ENCODE data around the gene CAMK2A. TPM values are rescaled to one million over a fixed set of nuclear protein-coding genes. Genes with fewer than 3 reads are reported as not detected.

CAMK2A gene
- total RNA-seq, 1 experiment from 2014 or later: 0.33 TPM

DNA sequence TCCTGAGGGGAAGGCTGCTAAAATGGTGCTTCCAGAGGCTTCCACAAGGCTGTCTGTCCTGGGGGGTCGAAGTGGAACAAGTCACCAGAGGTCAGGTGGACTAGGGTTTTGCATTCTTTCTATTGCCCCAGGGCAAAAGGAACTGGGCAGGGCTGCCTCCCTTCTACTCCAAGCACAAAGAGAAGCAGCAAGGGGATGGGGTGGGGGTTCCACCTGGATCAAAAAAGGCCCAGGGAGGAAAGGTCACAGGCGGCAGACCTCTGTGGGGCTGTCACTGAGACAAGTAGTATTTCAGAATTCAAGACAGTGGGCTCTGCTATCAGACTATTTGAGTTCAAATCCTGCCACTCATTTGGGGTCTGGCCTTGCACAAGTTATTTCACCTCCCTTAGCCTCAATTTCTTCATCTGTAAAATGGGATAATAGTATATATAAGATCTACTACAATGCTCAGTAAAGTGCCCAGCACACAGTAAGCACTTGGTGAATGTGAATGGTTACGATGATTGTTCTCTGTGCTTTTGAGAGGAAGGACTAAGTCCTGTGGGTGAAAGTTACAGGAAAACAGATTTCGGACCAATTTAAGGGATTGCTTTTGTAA lies 15.0 kb upstream of the CAMK2A start:
- Histone ChIP-seq H4K91ac (ENCODE audit: insufficient read length, low read depth, low read length) (no peak overlapping the region), H2BK120ac (ENCODE audit: low read depth, low read length, poor library complexity, severe bottlenecking) (no peak overlapping the region), H3K4ac (ENCODE audit: low read depth, low read length) (no peak overlapping the region), H3K79me2 (ENCODE audit: insufficient read depth, low read length) (no peaks in the 10 kb centered on the region), H4K20me1 (ENCODE audit: control insufficient read depth, insufficient read depth, insufficient read length) (no peaks in the 10 kb centered on the region), H3K23me2 (ENCODE audit: insufficient read length, low read depth, low read length, poor library complexity, severe bottlenecking) (peaks cover 12% of the 10 kb centered on the region), H4K5ac (ENCODE audit: insufficient read length, low read depth, low read length) (no peak overlapping the region), H4K8ac (replicated peaks; ENCODE audit: insufficient read length, low read depth, low read length) (no peak overlapping the region), H3K23ac (ENCODE audit: insufficient read length, low read depth, low read length) (no peak overlapping the region), H3K27ac (ENCODE audit: insufficient read length, low read depth, low read length) (no peak overlapping the region), H3K18ac (ENCODE audit: insufficient read length, low read depth, low read length) (no peak overlapping the region), H3T11ph (ENCODE audit: low read length) (no peak overlapping the region), H3K79me1 (ENCODE audit: insufficient read depth, low read depth, low read length, poor library complexity, severe bottlenecking) (no peaks in the 10 kb centered on the region), H2BK12ac (ENCODE audit: insufficient read length, low read depth, low read length) (no peak overlapping the region), H3K4me1 (ENCODE audit: insufficient read depth, low read length) (peaks cover 5% of the 10 kb centered on the region; the same call in 1 of the 2 replicates), H2BK15ac (ENCODE audit: low read depth, low read length) (no peak overlapping the region), H3K4me2 (ENCODE audit: insufficient read depth, insufficient read length, low read length) (no peak overlapping the region), H2AK5ac (ENCODE audit: insufficient read length, low read length) (no peak overlapping the region), H2BK20ac (ENCODE audit: low read depth, low read length, poor library complexity, severe bottlenecking) (no peak overlapping the region), H3K9me3 (ENCODE audit: control insufficient read depth, low read depth, low read length) (no peaks in the 10 kb centered on the region), H3K56ac (ENCODE audit: insufficient read length, low read depth, low read length) (no peak overlapping the region), H3K9ac (ENCODE audit: extremely low read depth, insufficient read length, low read length) (no peak overlapping the region), H2BK5ac (ENCODE audit: insufficient read length, low read length) (no peak overlapping the region), H3K14ac (ENCODE audit: insufficient read depth, low read length) (no peak overlapping the region), H2AFZ (ENCODE audit: low read length) (no peak overlapping the region), H3K27me3 (ENCODE audit: insufficient read depth, low read length) (no peaks in the 10 kb centered on the region; the same call in 1 of the 2 replicates)
- Mint-ChIP-seq H3K4me1 (peaks cover 49 to 55% of the 10 kb centered on the region in 2 experiments), H3K27me3 (ENCODE audit: low read depth) (peaks cover 24% of the 10 kb centered on the region), H3K9me3 (no peaks in the 10 kb centered on the region), H3K27ac (peak overlapping the region in 1 of 3 experiments; percentile 77; a peak in 2 of 7 replicates), H3K36me3 (ENCODE audit: insufficient read depth in 1 of 3, low read depth in 3 of 3) (no peaks in the 10 kb centered on the region), H3K4me3 (peak overlapping the region in 1 of 2 experiments; percentile 89; a peak in 1 of 5 replicates)
- no CpG with 5 or more reads among the region's 4 CpGs for WGBS (ENCODE audit: extremely low coverage, insufficient read length, low lambda C conversion rate)
- TF ChIP-seq, protein P1, sequence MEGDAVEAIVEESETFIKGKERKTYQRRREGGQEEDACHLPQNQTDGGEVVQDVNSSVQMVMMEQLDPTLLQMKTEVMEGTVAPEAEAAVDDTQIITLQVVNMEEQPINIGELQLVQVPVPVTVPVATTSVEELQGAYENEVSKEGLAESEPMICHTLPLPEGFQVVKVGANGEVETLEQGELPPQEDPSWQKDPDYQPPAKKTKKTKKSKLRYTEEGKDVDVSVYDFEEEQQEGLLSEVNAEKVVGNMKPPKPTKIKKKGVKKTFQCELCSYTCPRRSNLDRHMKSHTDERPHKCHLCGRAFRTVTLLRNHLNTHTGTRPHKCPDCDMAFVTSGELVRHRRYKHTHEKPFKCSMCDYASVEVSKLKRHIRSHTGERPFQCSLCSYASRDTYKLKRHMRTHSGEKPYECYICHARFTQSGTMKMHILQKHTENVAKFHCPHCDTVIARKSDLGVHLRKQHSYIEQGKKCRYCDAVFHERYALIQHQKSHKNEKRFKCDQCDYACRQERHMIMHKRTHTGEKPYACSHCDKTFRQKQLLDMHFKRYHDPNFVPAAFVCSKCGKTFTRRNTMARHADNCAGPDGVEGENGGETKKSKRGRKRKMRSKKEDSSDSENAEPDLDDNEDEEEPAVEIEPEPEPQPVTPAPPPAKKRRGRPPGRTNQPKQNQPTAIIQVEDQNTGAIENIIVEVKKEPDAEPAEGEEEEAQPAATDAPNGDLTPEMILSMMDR (conservative IDR thresholded peaks at IDR 0.05): no peak
- no peak for DNase-seq

All from H9 (cell line).